BE2C (cell line): Measurements from ENCODE around the gene CBFA2T3.

Experiments
- DNase-seq: peaks from one replicate; pipeline ENCODE4 v3.0.0-alpha.2; 2020
- H3K27me3 ChIP-seq: fragments of 250-450 bp; sonication (Bioruptor Pico); 2 replicates; pipeline ENCODE4 v1.5.1; 2020; ENCODE audit warnings: mild to moderate bottlenecking
- H3K36me3 ChIP-seq: fragments of 250-450 bp; sonication (Bioruptor Pico); 2 replicates; pipeline ENCODE4 v1.5.1; 2020; ENCODE audit warnings: mild to moderate bottlenecking
- H3K4me1 ChIP-seq: fragments of 250-450 bp; sonication (Bioruptor Pico); 2 replicates; pipeline ENCODE4 v1.5.1; 2020
- H3K4me3 ChIP-seq: 2 replicates; pipeline ENCODE4 v1.5.1; 2011; ENCODE audit warnings: low read depth, low read length
- H3K9me3 ChIP-seq: fragments of 250-450 bp; sonication (Bioruptor Pico); 2 replicates; pipeline ENCODE4 v1.5.1; 2020
- TF ChIP-seq, protein P1 (sequence below): IDR thresholded peaks from 2 replicates; pipeline ENCODE4 v1.5.1; 2012; ENCODE audit warnings: mild to moderate bottlenecking, low read depth, low read length

The CBFA2T3 gene

GRCh38 chr16:89013692-89014402, 36.8 kb upstream of the CBFA2T3 start:
- DNase-seq = no peak
- peaks cover 31% of the 10 kb centered on the region for H3K27me3 ChIP-seq
- H3K4me3 ChIP-seq = no peak overlapping the region
- TF ChIP-seq, protein P1, sequence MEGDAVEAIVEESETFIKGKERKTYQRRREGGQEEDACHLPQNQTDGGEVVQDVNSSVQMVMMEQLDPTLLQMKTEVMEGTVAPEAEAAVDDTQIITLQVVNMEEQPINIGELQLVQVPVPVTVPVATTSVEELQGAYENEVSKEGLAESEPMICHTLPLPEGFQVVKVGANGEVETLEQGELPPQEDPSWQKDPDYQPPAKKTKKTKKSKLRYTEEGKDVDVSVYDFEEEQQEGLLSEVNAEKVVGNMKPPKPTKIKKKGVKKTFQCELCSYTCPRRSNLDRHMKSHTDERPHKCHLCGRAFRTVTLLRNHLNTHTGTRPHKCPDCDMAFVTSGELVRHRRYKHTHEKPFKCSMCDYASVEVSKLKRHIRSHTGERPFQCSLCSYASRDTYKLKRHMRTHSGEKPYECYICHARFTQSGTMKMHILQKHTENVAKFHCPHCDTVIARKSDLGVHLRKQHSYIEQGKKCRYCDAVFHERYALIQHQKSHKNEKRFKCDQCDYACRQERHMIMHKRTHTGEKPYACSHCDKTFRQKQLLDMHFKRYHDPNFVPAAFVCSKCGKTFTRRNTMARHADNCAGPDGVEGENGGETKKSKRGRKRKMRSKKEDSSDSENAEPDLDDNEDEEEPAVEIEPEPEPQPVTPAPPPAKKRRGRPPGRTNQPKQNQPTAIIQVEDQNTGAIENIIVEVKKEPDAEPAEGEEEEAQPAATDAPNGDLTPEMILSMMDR = no peak
- no peaks in the 10 kb centered on the region for H3K4me1 ChIP-seq
- no peaks in the 10 kb centered on the region for H3K36me3 ChIP-seq
- no peaks in the 10 kb centered on the region for H3K9me3 ChIP-seq

DNA sequence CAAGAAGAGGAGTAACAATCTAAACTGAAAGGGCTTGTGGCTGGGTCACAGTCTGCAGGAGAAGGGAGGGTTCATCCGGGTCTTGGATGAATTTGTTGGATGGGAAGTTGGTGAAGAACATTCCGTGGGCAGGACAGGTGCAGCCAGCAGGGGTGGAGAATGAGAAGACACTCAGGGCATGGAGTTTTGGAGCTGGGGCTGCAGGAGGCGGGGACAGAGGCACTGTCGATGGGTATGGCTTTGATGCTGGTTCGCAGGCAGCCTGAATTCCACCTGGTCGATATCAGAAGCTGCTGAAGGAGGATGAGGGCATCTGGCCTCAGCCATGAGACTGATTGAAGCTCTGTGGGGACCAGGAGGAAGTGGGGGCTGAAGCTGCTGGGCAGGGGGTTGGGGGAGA, 36.1 kb upstream of the CBFA2T3 start:
- Histone ChIP-seq H3K27me3 (peaks cover 23% of the 10 kb centered on the region), H3K36me3 (no peaks in the 10 kb centered on the region), H3K9me3 (no peaks in the 10 kb centered on the region), H3K4me1 (no peaks in the 10 kb centered on the region), H3K4me3 (no peak overlapping the region)
- TF ChIP-seq, protein P1 = no peak
- DNase-seq = no peak

DNA sequence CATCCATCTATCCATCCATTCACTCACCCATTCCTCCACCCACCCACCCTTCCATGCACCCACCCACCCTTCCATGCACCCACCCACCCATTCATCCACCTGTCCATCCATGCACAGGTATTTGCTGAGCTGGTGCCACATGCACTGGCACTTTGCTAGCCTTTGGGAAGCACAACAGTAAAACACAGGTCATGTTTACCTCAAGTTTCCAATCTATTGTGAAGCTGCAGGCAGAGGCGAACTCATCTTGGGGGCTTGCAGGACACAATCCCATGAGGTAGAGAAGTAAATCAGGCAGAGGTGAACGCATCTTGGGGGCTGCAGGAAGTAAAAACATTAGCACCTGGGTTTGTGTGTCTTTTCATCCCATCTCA, 35.6 kb upstream of the CBFA2T3 start:
- no peaks in the 10 kb centered on the region for H3K36me3 ChIP-seq
- DNase-seq = no peak
- H3K4me3 ChIP-seq = no peak overlapping the region
- peaks cover 18% of the 10 kb centered on the region for H3K27me3 ChIP-seq
- no peaks in the 10 kb centered on the region for H3K4me1 ChIP-seq
- TF ChIP-seq, protein P1 = no peak
- no peaks in the 10 kb centered on the region for H3K9me3 ChIP-seq

- Histone ChIP-seq H3K27me3 (peaks cover 20% of the 10 kb centered on the region), H3K4me3 (no peak overlapping the region), H3K4me1 (no peaks in the 10 kb centered on the region), H3K36me3 (no peaks in the 10 kb centered on the region), H3K9me3 (no peaks in the 10 kb centered on the region)
- TF ChIP-seq, protein P1 = no peak
- no peak for DNase-seq
These were observed 35.1 kb upstream of the CBFA2T3 start for GRCh38 chr16:89011909-89012621.

GRCh38 chr16:89010210-89010925, 33.4 kb upstream of the CBFA2T3 start:
- H3K4me1 ChIP-seq = no peaks in the 10 kb centered on the region
- no peak overlapping the region for H3K4me3 ChIP-seq
- no peaks in the 10 kb centered on the region for H3K9me3 ChIP-seq
- H3K27me3 ChIP-seq = peaks cover 20% of the 10 kb centered on the region
- H3K36me3 ChIP-seq = no peaks in the 10 kb centered on the region
- DNase-seq = peak; percentile 6
- TF ChIP-seq, protein P1 = no peak
